A549 treated with AZD2906 at 1 μM for 4 hours (cell line): Measurements from ENCODE around the gene GGT6. TPM values are rescaled to one million over a fixed set of nuclear protein-coding genes. Genes with fewer than 3 reads are reported as not detected.

ENCODE experiments used
- total RNA-seq: library from RNA; stranded (reverse); fragments of 200-300 nt; extraction: Qiagen RNA extraction; gene quantifications from 5 replicates; pipeline ENCODE4 v1.2.3, GENCODE V29; 2022

The GGT6 gene, protein sequence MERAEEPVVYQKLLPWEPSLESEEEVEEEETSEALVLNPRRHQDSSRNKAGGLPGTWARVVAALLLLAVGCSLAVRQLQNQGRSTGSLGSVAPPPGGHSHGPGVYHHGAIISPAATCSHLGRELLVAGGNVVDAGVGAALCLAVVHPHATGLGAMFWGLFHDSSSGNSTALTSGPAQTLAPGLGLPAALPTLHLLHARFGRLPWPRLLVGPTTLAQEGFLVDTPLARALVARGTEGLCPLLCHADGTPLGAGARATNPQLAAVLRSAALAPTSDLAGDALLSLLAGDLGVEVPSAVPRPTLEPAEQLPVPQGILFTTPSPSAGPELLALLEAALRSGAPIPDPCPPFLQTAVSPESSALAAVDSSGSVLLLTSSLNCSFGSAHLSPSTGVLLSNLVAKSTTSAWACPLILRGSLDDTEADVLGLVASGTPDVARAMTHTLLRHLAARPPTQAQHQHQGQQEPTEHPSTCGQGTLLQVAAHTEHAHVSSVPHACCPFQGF
- not detected in 5 replicates for total RNA-seq

GRCh38 chr17:4560421-4560820, at the start of gene GGT6:
GGT6 (minus strand) TSS chr17:4560577; CDS start chr17:4560521, 56 bp downstream.

DNA sequence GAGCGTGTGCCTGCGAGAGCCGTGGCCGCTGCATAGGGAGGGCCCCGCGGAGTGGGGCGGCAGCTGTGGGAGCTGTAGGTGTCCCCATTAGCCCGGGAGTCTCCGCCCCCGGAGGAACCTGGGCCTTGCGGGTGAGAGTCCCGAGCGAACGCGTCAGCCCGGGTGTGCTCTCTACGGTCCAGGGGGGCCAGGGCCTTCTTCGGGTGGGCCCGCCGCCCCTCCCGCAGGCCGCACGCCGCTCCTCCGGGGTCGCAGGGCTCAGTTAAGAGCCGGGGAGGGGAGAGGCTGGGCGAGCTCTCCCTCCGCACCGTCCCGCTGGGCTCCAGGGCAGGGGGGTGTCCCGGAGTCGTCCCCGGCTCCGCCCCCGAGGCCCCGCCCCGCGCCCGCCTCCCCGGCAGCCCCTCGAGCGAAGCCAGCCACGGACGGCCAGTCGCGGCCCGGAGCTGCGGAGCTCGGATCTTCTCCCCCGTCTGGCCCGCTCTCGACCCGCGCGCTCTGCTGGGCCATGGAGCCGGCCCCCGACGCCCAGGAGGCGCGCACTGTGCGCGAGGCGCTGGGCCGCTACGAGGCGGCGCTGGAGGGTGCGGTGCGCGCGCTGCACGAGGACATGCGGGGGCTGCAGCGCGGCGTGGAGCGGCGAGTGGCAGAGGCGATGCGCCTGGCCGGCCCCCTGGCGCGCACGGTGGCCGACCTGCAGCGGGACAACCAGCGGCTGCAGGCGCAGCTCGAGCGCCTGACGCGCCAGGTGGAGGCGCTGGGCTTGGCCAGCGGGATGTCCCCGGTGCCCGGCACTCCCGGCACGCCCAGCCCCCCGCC, 23.9 kb upstream of the GGT6 start, which contains the start of gene SMTNL2:
Gene SMTNL2 (plus strand): TSS at position 429 of the 816 bp plus-strand sequence. CDS start 77 bp downstream, at position 506.

DNA sequence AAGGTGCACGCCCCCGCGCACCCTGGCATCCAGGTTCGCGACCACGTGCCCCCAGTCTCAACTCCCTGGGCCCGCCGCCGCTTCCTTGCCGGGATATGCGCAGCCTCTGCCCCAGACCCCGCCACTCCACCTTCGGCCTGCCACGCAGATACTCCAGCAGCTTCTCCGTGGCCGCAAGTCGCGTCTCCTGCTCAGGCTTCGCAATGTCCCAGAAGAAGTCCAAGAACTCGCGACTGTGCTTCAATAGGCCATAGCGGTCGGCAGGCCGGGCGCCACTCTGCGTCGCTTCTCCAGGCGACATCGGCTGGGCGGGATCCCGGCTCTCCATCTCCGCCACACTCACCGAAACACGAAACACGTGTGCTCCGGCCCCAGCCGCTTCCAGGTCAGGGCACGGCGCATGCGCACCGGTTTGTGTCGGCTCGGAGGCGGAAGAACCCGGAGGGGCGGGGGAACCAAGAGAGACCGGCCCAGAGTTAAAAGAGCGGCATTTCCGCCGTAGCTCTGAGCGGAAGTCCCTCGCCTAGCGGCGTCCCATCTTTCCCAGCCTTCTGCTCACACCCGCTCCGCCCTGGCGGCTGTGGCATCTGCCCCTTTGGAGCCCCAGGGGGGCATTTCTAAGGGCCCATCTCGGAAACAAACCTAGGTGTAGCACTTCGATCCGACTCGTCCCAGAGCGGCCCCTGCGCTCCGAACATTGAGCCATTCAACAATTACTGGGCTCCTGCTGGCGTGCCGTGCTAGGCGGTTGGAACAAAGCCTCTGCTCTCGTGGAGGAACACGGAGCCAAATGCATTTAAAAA, 5.2 kb downstream of the GGT6 start, which contains the start of gene MYBBP1A:
Gene MYBBP1A (minus strand): TSS at position 388 of the 803 bp plus-strand sequence. CDS start 60 bp downstream, at position 328.

Other genes with a start within 250 kb of the GGT6 start
- 76.3 to 84.6 TPM (median 81.2 TPM) in 5 replicates for gene UBE2G1, start 193.9 kb downstream of the GGT6 start, total RNA-seq
- gene SPNS3, start 126.6 kb downstream of the GGT6 start, total RNA-seq, result 0.03 to 0.17 TPM (median 0.06 TPM) in 4 of 5 replicates, not detected in the other
- gene SPNS2, start 61.7 kb downstream of the GGT6 start, total RNA-seq, result 9.9 to 19.0 TPM (median 14.4 TPM) in 5 replicates
- 85.4 to 104 TPM (median 96.0 TPM) in 5 replicates for gene MYBBP1A, start 5.2 kb downstream of the GGT6 start, total RNA-seq
- gene SMTNL2, start 24.0 kb upstream of the GGT6 start, total RNA-seq, result 0.17 to 0.74 TPM (median 0.51 TPM) in 5 replicates
- gene ALOX15, start 81.1 kb upstream of the GGT6 start, total RNA-seq, result 0.04 to 0.26 TPM (median 0.09 TPM) in 5 replicates
- 61.4 to 74.7 TPM (median 73.3 TPM) in 5 replicates for gene PELP1, start 143.6 kb upstream of the GGT6 start, total RNA-seq
- 45.4 to 63.2 TPM (median 52.9 TPM) in 5 replicates for gene ARRB2, start 150.1 kb upstream of the GGT6 start, total RNA-seq
- 39.6 to 43.6 TPM (median 40.6 TPM) in 5 replicates for gene MED11, start 170.9 kb upstream of the GGT6 start, total RNA-seq
- gene ZMYND15, start 179.3 kb upstream of the GGT6 start, total RNA-seq, result 0.28 to 0.48 TPM (median 0.40 TPM) in 5 replicates
- gene CXCL16, start 179.4 kb upstream of the GGT6 start, total RNA-seq, result 12.9 to 17.1 TPM (median 15.5 TPM) in 5 replicates
- gene TM4SF5, start 211.3 kb upstream of the GGT6 start, total RNA-seq, result 0.45 to 0.94 TPM (median 0.63 TPM) in 5 replicates
- 0.39 to 1.4 TPM (median 0.76 TPM) in 5 replicates for gene VMO1, start 225.8 kb upstream of the GGT6 start, total RNA-seq
- gene GLTPD2, start 228.4 kb upstream of the GGT6 start, total RNA-seq, result 0.08 to 0.18 TPM in 2 of 5 replicates, not detected in the others
- gene PSMB6, start 235.6 kb upstream of the GGT6 start, total RNA-seq, result 460 to 509 TPM (median 497 TPM) in 5 replicates
- gene PLD2, start 246.6 kb upstream of the GGT6 start, total RNA-seq, result 20.2 to 23.9 TPM (median 21.6 TPM) in 5 replicates